Motor neuron (in vitro differentiated cells): ENCODE measurements around the gene RBM4B. TPM values are rescaled to one million over a fixed set of nuclear protein-coding genes. Genes with fewer than 3 reads are reported as not detected.
A peak's percentile ranks its signal among the peaks of the same experiment; 100 is the strongest.

Experiments
- ATAC-seq, 8 experiments: fragments of 200-7000 bp; cut with Tn5 transposase; replicated peaks in 6 of 8; 2 replicates each; pipeline ENCODE4 v1.8.0; 2021; ENCODE audit warnings: mild to moderate bottlenecking in 8 of 8, moderate library complexity in 8 of 8
- H3K27ac ChIP-seq, 2 donors: fragments of 250-450 bp; sonication (Bioruptor Pico); 2 replicates each; pipeline ENCODE4 v1.9.0; 2021; ENCODE audit warnings: antibody characterized with exemption in 2 of 2, mild to moderate bottlenecking in 2 of 2, moderate library complexity in 1 of 2
- H3K4me1 ChIP-seq, 2 donors: fragments of 250-450 bp; sonication (Bioruptor Pico); replicated peaks in 1 of 2; 2 replicates each; pipeline ENCODE4 v1.6.1; 2021; ENCODE audit warnings: antibody characterized with exemption in 2 of 2, mild to moderate bottlenecking in 2 of 2, moderate library complexity in 1 of 2
- H3K4me3 ChIP-seq, 5 donors: fragments of 250-450 bp; sonication (Bioruptor Pico); 2 replicates each; pipeline ENCODE4 v1.9.0; 2021; ENCODE audit warnings: antibody characterized with exemption in 5 of 5, mild to moderate bottlenecking in 5 of 5, moderate library complexity in 4 of 5
- WGBS, 10 experiments: fragments of 450-650 bp; shearing (Covaris generic); methylation state at CpG; one replicate each; pipeline ENCODE4 v1.0.0; 2022; 5-methylcytosine and 5-hydroxymethylcytosine counted together
- in situ Hi-C, 9 experiments: fragments of 400-800 bp; cut with MboI; loops; one replicate each; pipeline ENCODE4 v1.15.0; 2021; ENCODE audit warnings: low sequenced_read_pairs in 9 of 9, low pct_unique_long_range_greater_than_20kb in 2 of 9; ENCODE audit not compliant: unreplicated experiment in 9 of 9
- total RNA-seq, 8 experiments: library from RNA; unstranded; fragments of 300-600 nt; gene quantifications; 2 replicates each; pipeline versions ENCODE4 v1.2.3 to v1.2.4, GENCODE V29; 2022

The RBM4B gene
- total RNA-seq, 8 experiments from 2014 or later: 14.9 to 59.5 (median 47.7) TPM

DNA sequence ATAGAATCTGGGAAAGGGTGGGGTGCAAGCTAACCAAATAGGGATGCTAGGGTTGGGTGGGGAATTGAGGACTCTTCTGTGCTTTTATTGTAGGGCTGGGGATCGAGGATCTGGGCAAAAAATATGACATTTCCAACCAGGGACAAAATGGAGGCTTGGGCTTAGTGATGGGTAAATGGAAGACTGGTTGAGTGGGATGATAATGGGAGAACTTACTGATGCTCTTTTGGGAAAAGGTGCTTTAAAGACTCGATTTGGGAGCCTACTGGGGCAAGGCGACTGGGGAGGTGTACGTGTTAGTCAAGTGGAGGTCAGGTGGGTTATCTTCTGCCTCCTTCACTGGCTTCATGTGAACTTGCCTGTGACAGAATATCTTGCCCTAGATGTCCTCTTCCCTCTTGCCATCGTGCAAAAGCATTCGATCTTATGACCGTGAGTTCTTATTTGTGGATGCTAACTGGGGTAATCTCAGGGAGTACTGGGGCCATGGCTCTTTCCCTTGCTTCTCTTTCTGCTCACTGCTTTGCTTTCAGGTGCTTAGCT, 49.6 kb downstream of the RBM4B start:
- 87 to 100% (median 98%) methylated on average over 1 to 7 of the region's 7 CpGs; no CpG with 5 or more reads in 2 of the 10 experiments for WGBS, 10 experiments
- in situ Hi-C loops: no loop called here

DNA sequence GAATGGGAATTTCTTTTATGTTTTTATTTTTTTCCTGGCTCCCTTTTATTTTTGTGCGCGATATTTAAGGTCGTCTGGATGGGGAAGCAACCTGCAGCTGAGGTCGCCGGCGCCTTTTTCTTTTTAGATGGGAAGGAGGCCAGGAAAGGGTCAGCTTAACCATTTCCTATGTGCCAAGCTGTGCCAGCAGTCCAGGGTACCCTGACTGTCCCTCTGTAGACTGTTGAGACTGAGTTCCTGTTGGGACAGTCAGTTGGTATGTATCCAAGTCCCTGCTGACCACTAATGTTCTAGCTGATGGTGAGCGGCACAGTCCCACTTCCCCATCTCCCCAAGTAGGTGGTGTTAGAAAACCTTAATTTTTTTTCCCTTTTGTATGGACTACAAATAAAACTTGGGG, 50.8 kb downstream of the RBM4B start:
- ATAC-seq: no peak
- H3K27ac ChIP-seq: no peak overlapping the region
- peaks cover 0 to 6% of the 10 kb centered on the region in 2 donors for H3K4me1 ChIP-seq
- 89 to 100% (median 97%) methylated on average over 1 to 7 of the region's 7 CpGs; no CpG with 5 or more reads in 2 of the 10 experiments for WGBS, 10 experiments
- in situ Hi-C loops: no loop called here
- no peak overlapping the region for H3K4me3 ChIP-seq

More for the DNA sequence above, 49.6 kb downstream of the RBM4B start:
- Histone ChIP-seq H3K4me1 (no peaks in the 10 kb centered on the region), H3K4me3 (no peak overlapping the region), H3K27ac (no peak overlapping the region)
- ATAC-seq: no peak

DNA sequence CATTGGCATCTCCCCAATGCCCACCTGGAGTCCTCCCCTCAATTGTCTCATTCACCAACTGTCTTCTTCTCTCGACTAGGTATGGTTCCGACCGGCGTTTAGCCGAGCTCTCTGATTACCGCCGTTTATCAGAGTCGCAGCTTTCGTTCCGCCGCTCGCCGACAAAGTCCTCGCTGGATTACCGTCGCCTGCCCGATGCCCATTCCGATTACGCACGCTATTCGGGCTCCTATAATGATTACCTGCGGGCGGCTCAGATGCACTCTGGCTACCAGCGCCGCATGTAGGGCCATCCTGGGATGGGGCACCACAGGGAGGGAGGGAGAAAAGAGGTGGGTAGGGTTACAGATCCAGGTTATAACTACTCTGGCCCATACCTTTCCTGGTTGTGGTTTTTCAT, 51.3 kb downstream of the RBM4B start:
- Histone ChIP-seq H3K27ac (no peak overlapping the region), H3K4me3 (no peak overlapping the region), H3K4me1 (peaks cover 0 to 8% of the 10 kb centered on the region in 2 donors)
- no peak for ATAC-seq
- in situ Hi-C loops: no loop called here
- WGBS, 10 experiments: 80 to 100% (median 95%) methylated on average over 1 to 9 of the region's 25 CpGs; no CpG with 5 or more reads in 3 of the 10 experiments

DNA sequence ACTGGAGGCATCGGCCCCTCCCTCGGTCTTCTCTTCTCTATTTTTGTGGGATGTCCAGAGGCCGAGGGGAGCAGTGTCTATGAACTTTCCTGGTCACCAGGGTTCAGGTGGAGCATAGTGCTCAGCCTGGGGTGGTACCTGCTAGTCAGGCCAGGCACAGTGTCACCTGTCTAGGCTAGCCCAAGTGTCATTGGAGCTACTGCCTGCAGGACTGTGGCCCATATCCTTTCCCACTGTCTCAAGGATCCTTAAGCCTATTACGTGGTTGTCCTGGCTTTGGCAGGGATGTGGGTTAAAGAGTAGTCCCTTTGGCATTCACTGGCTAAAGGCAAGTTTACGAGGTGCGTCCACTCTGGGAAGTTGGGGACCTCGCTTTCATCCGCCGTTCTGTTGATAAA, 51.9 kb downstream of the RBM4B start:
- peak in 4 of 8 experiments; percentile 7 to 24 (median 12) for ATAC-seq
- Histone ChIP-seq H3K4me3 (no peak overlapping the region), H3K4me1 (peaks cover 0 to 11% of the 10 kb centered on the region in 2 donors), H3K27ac (no peak overlapping the region)
- in situ Hi-C loops: no loop called here
- 72 to 100% (median 92%) methylated on average over 1 to 4 of the region's 9 CpGs; no CpG with 5 or more reads in 5 of the 10 experiments for WGBS, 10 experiments

DNA sequence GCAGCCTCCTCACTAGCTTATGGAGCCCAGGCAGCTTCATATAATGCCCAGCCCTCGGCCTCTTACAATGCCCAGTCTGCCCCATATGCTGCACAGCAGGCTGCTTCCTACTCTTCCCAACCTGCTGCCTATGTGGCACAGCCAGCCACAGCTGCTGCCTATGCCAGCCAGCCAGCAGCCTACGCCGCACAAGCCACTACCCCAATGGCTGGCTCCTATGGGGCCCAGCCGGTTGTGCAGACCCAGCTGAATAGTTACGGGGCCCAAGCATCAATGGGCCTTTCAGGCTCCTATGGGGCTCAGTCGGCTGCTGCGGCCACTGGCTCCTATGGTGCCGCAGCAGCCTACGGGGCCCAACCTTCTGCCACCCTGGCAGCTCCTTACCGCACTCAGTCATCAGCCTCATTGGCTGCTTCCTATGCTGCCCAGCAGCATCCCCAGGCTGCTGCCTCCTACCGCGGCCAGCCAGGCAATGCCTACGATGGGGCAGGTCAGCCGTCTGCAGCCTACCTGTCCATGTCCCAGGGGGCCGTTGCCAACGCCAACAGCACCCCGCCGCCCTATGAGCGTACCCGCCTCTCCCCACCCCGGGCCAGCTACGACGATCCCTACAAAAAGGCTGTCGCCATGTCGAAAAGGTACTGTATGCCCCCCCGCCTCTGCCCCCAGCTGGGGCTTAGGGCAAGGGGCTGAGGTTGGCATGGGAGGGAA, 52.5 kb downstream of the RBM4B start:
- Histone ChIP-seq H3K4me1 (peaks cover 0 to 11% of the 10 kb centered on the region in 2 donors), H3K27ac (no peak overlapping the region), H3K4me3 (no peak overlapping the region)
- in situ Hi-C loops: no loop called here
- peak in 5 of 8 experiments; percentile 13 to 34 (median 16) for ATAC-seq
- WGBS, 10 experiments: 50 to 100% (median 95%) methylated on average over 1 to 9 of the region's 26 CpGs; no CpG with 5 or more reads in 4 of the 10 experiments

DNA sequence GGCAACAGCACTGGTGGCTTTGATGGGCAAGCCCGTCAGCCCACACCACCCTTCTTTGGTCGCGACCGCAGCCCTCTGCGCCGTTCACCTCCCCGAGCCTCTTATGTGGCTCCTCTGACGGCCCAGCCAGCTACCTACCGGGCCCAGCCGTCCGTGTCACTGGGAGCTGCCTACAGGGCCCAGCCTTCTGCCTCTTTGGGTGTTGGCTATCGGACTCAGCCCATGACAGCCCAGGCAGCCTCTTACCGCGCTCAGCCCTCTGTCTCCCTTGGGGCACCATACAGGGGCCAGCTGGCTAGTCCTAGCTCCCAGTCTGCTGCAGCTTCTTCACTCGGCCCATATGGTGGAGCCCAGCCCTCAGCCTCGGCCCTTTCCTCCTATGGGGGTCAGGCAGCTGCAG, 53.2 kb downstream of the RBM4B start:
- H3K4me1 ChIP-seq: peaks cover 0 to 11% of the 10 kb centered on the region in 2 donors
- H3K27ac ChIP-seq: no peak overlapping the region
- no peak overlapping the region for H3K4me3 ChIP-seq
- 13 to 98% (median 93%) methylated on average over 2 to 8 of the region's 16 CpGs; no CpG with 5 or more reads in 6 of the 10 experiments for WGBS, 10 experiments
- in situ Hi-C loops: no loop called here
- peak in 6 of 8 experiments; percentile 14 to 51 (median 40) for ATAC-seq

DNA sequence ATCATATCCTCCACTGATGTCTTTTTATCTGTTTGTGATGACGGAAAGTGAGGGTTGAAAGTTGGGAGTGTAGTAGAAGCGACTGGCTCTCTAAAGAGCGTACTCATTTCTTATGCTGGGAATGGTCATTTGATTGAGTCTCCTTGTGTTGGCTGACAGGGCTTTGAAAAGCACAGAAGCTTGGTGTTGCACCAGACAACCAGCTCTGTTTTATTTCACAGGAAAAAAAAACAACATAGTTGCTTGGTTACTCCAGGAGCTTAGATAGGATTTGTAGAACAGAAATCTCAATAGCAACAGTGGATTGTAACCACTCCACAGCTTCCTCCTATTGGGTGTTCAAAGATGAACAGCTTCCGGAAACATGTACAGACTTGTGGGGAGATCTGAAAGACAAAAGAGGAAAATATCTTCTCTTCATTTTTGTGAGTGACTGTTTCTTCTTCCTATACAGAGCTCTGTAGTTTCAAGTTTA, 58.6 kb downstream of the RBM4B start:
- peaks cover 15 to 24% of the 10 kb centered on the region in 2 donors for H3K4me1 ChIP-seq
- WGBS, 10 experiments: 36 to 83% (median 60%) methylated on average over 1 to 4 of the region's 4 CpGs; no CpG with 5 or more reads in 1 of the 10 experiments

DNA sequence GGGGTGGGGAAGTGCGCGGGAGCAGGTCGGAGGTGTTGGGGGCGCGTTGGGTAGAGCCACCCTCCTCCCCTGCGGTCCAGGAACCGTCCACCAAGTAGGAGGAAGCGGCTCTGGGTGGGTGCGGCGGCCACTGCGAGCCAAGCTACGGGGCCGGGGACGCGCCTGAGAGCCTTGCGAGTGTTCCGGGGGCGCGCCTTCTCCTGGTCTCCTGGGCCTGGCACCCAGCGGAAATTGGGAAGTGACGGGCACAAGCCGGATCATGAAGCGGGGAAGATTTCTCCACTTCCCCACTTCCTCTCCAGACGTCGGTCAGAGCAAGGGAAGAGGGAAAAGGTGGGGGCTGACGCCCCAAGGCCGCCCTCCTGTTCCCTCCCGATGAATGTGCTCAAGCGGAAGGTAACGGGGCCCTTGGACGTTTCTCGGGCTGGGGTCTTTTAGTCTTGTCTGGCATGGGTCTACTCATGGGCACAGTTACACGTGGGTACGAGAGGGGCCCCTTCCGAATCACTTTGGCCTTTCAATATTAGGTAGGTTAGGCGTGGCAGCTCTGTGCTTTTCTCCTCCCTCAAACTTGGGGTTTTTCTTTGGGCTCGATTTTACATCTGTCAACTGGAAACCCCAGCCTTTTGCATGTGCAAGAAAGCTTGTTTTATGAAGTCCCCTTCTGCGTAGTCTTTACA, 60.4 kb downstream of the RBM4B start:
- peaks cover 15 to 18% of the 10 kb centered on the region in 2 donors for H3K4me1 ChIP-seq
- H3K27ac ChIP-seq: peak overlapping the region; percentile 91 to 94
- peak overlapping the region; percentile 81 to 99 (median 86) for H3K4me3 ChIP-seq
- WGBS, 10 experiments: 0 to 2% (median 0%) methylated on average over 1 to 16 of the region's 38 CpGs; no CpG with 5 or more reads in 2 of the 10 experiments
- peak in 3 of 8 experiments; percentile 9 to 10 (median 9) for ATAC-seq
- in situ Hi-C loops: no loop called here

More for the DNA sequence above, 58.6 kb downstream of the RBM4B start:
- in situ Hi-C loops: no loop called here
- Histone ChIP-seq H3K27ac (no peak overlapping the region), H3K4me3 (peak overlapping the region in 4 of 5 donors; percentile 85 to 99 (median 87))
- ATAC-seq: peak in 3 of 8 experiments; percentile 0 to 7 (median 0)

DNA sequence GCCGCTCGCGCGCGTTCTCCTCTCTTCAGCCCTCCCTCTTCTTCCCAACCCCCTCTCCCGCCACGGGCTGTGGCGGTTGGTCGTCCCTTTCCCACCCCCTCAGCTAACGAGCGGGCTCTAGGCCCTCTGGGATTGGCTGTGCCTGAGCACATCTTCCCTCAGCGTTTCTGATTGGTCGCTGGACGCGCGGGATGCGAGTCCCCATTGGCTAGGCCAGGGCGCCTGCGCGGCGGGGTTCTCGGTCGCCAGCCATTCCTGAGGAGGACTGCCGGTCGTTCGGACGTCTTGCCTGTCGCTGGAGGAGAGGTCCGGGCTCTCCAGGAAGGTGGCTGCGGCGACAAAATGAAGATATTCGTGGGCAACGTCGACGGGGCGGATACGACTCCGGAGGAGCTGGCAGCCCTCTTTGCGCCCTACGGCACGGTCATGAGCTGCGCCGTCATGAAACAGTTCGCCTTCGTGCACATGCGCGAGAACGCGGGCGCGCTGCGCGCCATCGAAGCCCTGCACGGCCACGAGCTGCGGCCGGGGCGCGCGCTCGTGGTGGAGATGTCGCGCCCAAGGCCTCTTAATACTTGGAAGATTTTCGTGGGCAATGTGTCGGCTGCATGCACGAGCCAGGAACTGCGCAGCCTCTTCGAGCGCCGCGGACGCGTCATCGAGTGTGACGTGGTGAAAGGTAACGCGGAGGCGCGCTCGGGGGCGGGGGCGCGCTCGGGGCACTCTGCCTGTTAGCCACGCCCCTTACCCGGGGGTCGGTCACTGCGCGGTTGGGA, 61.1 kb downstream of the RBM4B start, which contains the start of gene RBM14:
RBM14 (plus strand) TSS at position 252 of the 776 bp plus-strand sequence; CDS start at position 343, 91 bp downstream.
- in situ Hi-C loops: no loop called here
- 0 to 2% (median 0%) methylated on average over 2 to 9 of the region's 90 CpGs; no CpG with 5 or more reads in 7 of the 10 experiments for WGBS, 10 experiments
- H3K27ac ChIP-seq: peak within 1 kb of the TSS; percentile 91 to 94
- H3K4me3 ChIP-seq: peak within 1 kb of the TSS; percentile 81 to 99 (median 86)
- ATAC-seq: peak; percentile 88 to 98 (median 95)
- H3K4me1 ChIP-seq: peaks cover 15% of the 10 kb centered on the region in 2 donors

Other genes starting within 250 kb of the RBM4B start
- 10 to 100 TPM; 19.5 to 66.0 (median 25.3) TPM for gene MRPL11, start 239.0 kb downstream of the RBM4B start, total RNA-seq
- gene PELI3, start 211.0 kb downstream of the RBM4B start, total RNA-seq: 10 to 100 TPM in 5 of 8 experiments, 1 to 10 TPM in 3; 5.4 to 16.9 (median 11.1) TPM
- gene DPP3, start 197.5 kb downstream of the RBM4B start, total RNA-seq: 10 to 100 TPM; 26.3 to 74.9 (median 35.4) TPM
- 10 to 100 TPM; 20.7 to 54.3 (median 27.6) TPM for gene BBS1, start 167.3 kb downstream of the RBM4B start, total RNA-seq
- gene ZDHHC24, start 131.8 kb downstream of the RBM4B start, total RNA-seq: 10 to 100 TPM in 2 of 8 experiments, 1 to 10 TPM in 6; 5.2 to 12.7 (median 8.4) TPM
- gene ACTN3, start 131.0 kb downstream of the RBM4B start, total RNA-seq: under 1 TPM in 4 of 8 experiments, not detected in 4; 0.05 to 0.18 (median 0.10) TPM
- 10 to 100 TPM in 5 of 8 experiments, 1 to 10 TPM in 3; 5.4 to 46.1 (median 22.8) TPM for gene CTSF, start 109.3 kb downstream of the RBM4B start, total RNA-seq
- under 1 TPM; 0.36 to 0.96 (median 0.67) TPM for gene CCDC87, start 84.8 kb downstream of the RBM4B start, total RNA-seq
- 10 to 100 TPM; 29.6 to 61.9 (median 36.6) TPM for gene CCS, start 84.7 kb downstream of the RBM4B start, total RNA-seq
- gene RBM14, start 61.3 kb downstream of the RBM4B start, total RNA-seq: 10 to 100 TPM; 31.7 to 88.4 (median 49.3) TPM
- 100 to 1,000 TPM; 122 to 311 (median 170) TPM for gene RBM4, start 39.2 kb downstream of the RBM4B start, total RNA-seq
- gene SPTBN2, start 51.3 kb upstream of the RBM4B start, total RNA-seq: 10 to 100 TPM in 7 of 8 experiments, 1 to 10 TPM in 1; 2.4 to 99.4 (median 62.6) TPM
- gene RCE1, start 165.6 kb upstream of the RBM4B start, total RNA-seq: 10 to 100 TPM; 11.4 to 21.6 (median 15.4) TPM
- 10 to 100 TPM in 7 of 8 experiments, 1 to 10 TPM in 1; 7.7 to 45.9 (median 34.0) TPM for gene LRFN4, start 179.2 kb upstream of the RBM4B start, total RNA-seq